ENCODE results near the gene SLC25A29. TPM values are rescaled to one million over a fixed set of nuclear protein-coding genes. Genes with fewer than 3 reads are reported as not detected.
"Not testable (repeated sequence)": the region's sequence is repeated elsewhere in the genome, so short reads cannot be mapped to it uniquely, and the experiment has no call there.

The SLC25A29 gene
- total RNA-seq, 1 donor from 2014 or later = 18.6 TPM

GRCh38 chr14:100297320-100298300 lies 8.6 kb downstream of the SLC25A29 start:
- ATAC-seq (peak; percentile 86), DNase-seq (ENCODE audit: missing footprints) (peak; percentile 89)
- intact Hi-C loops (cut with DNase I) = no loop called here

DNA sequence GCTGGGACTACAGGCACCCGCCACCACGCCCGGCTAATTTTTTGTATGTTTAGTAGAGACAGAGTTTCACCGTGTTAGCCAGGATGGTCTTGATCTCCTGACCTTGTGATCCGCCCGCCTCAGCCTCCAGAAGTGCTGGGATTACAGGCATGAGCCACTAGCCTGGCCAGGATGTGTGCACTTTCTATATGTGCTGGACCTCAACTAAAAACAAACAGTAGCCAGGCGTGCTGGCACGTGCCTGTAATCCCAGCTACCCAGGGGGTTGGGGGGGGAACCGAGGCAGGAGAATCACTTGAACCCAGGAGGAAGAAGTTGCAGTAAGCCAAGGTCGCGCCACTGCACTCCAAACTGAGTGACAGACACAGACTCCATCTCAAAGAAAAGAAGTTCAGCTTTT lies 9.5 kb downstream of the SLC25A29 start:
- intact Hi-C loops (cut with DNase I); ATAC-seq; DNase-seq (ENCODE audit: missing footprints): not testable (repeated sequence)

- DNase-seq (ENCODE audit: missing footprints) (no peak), ATAC-seq (no peak)
- intact Hi-C loops (cut with DNase I) = no loop called here
Measured at GRCh38 chr14:100296106-100296651, 10.1 kb downstream of the SLC25A29 start.

DNA sequence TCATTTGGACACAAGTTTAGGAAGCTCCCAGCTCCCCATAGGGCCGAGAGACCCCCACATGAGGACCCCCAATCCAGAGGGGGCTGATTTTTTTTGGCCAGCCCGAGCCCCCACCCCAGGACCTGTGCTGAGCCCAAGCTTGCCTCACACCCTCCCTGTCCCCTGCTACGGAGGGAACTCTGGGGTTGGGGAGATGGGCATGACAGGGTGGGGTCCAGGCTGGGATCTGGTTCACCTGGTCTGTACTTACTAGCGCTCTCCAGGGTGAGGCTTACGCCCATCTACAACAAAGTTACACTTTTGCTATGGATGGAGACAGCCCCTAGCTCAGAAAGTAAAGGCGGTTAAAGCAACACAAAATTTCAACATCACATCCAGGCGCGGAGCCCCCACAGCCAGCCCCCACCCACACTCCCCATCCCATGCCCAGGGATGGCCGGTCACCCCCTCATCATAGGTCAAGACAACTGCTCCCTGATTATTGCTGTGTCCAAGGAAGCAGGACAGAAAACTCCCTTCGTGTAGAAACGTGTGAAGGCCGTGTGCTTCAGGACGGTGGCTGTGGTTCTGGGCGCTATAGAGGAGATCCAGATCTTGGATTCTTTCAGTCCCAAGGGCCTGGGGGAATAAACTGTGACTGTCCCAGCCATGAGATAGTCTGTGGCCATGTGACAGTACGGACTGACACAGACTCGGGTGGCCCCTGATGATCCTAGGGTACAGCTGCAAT lies 10.7 kb downstream of the SLC25A29 start:
- intact Hi-C loops (cut with DNase I) = no loop called here
- no peak for ATAC-seq
- DNase-seq (ENCODE audit: missing footprints) = no peak

- intact Hi-C loops (cut with DNase I) = no loop called here
- no peak for DNase-seq (ENCODE audit: missing footprints)
- ATAC-seq = no peak
Measured at GRCh38 chr14:100294963-100295330, 11.3 kb downstream of the SLC25A29 start.

- ATAC-seq (peak; percentile 76), DNase-seq (ENCODE audit: missing footprints) (no peak)
- intact Hi-C loops (cut with DNase I) = no loop called here
Measured at GRCh38 chr14:100294213-100294962, 11.9 kb downstream of the SLC25A29 start.

DNA sequence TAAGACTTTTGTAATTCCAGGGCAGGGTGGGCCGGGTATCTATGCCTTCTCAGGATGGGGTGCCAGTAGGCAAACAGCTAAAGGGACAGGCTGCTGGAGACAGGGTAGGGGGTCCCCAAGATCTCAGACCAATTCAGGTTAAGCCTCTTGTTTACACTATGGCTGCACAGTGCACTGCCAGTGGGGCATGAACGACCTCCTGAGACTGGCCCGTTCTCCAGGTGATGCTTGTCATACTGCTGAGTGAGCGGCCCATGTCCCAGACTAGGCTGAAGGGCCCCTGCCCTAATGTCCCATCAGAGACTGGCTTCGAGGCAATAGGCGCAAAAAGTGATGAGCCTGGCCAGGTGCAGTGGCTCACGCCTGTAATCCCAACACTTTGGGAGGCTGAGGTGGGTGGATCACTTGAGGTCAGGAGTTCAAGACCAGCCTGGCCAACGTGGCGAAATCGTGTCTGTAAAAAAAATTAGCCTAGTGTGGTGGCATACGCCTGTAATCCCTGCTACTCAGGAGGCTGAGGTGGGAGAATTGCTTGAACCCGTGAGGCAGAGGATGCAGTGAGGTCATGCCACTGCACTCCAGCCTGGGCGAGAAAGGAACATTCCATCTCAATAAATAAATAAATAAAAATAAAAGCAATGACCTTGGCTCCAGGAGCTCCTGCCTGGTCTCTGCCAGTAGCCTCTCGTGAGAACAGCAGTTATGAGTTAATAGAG lies 12.6 kb downstream of the SLC25A29 start:
- ATAC-seq = no peak
- no peak for DNase-seq (ENCODE audit: missing footprints)
- intact Hi-C loops (cut with DNase I) = no loop called here

GRCh38 chr14:100292776-100293461 lies 13.3 kb downstream of the SLC25A29 start:
- intact Hi-C loops (cut with DNase I) = no loop called here
- DNase-seq (ENCODE audit: missing footprints) (no peak), ATAC-seq (no peak)

GRCh38 chr14:100292301-100292775 lies 13.9 kb downstream of the SLC25A29 start:
- intact Hi-C loops (cut with DNase I) = no loop called here
- ATAC-seq (no peak), DNase-seq (ENCODE audit: missing footprints) (no peak)

GRCh38 chr14:100291305-100292075 lies 14.8 kb downstream of the SLC25A29 start:
- no peak for DNase-seq (ENCODE audit: missing footprints)
- intact Hi-C loops (cut with DNase I) = no loop called here
- ATAC-seq = no peak

DNA sequence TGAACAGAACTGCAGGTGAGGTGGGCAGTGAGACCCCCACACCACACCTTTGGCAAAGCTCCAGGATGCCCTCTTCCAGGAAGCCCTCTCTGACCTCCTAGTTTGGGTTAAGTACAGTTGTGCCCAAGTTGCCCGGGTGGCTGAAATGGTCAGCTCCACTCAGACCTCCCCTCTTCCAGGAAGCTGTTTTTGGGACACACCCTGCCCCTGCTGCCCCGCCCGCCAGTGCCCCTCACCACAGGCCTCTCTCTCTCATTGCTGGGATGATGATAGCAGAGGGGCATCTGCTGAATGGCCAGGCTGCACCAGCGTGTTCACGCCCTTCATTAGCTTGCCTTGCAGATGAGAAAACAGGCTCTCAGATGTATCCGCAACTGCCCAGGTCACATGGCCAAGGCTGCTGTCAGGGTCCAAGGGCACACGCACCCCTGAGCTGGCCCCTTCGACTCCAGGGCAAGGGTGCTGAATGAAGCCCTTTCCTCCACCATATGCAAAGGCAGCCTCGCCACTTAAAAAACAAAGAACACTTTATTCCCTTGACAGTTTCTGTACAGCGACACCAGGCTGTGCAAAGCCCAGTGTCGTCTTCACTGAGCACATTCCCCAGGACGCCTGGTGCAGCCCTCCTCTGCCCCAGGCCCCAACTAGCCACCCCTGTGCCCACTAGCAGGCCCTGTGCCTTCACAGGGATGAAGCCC lies 15.5 kb downstream of the SLC25A29 start:
- intact Hi-C loops (cut with DNase I) = no loop called here
- no peak for DNase-seq (ENCODE audit: missing footprints)

DNA sequence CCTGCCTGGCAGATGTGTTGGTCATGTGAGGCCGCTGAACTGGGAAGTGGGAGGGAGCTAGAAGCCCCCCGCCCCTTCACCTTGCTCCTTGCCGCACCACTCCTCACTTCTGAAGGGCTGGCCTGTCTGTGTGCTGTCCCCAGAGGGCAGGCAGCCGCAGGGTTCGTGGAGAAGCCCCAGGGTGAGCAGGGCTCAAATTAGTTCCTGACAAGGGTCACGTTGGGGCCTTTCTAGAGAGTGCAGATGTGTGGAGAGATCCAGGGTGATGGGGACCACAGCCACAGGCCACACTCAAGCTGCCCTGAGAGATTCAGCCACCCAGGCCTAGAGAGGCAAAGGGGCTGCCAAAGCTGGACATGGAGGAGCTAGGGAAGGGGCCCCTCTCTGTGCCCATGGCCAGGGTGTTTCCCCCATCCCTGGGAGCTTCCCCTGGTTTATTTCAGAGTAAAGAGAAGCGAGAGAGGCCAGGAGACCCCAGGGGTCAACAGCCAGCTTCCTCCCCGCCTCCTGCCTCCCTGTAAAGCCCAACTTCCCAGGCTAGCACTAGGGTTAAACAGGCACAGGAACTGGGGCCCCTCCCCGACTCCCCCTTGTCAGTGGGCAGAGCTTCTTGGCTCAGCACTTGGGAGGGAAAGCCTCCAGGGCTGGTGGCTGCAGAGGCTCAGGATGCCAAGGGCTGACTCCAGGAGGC lies 16.2 kb downstream of the SLC25A29 start:
- intact Hi-C loops (cut with DNase I) = loop anchor here (5.0 kb wide), 1 partner anchor 87 kb away; the partner anchor contains the start of gene WDR25

More for the DNA sequence above, 15.5 kb downstream of the SLC25A29 start:
- ATAC-seq = no peak

GRCh38 chr14:100288382-100289185 lies 17.7 kb downstream of the SLC25A29 start:
- intact Hi-C loops (cut with DNase I) = loop anchor here (5.0 kb wide), 1 partner anchor 89 kb away; the partner anchor contains the start of gene WDR25
- no peak for ATAC-seq

More for the DNA sequence above, 16.2 kb downstream of the SLC25A29 start:
- ATAC-seq = no peak
- no peak for DNase-seq (ENCODE audit: missing footprints)

GRCh38 chr14:100287998-100288295 lies 18.3 kb downstream of the SLC25A29 start:
- not testable (repeated sequence) for ATAC-seq; DNase-seq (ENCODE audit: missing footprints)
- intact Hi-C loops (cut with DNase I) = loop anchor here (5.0 kb wide), 1 partner anchor 89 kb away; the partner anchor contains the start of gene WDR25

More at GRCh38 chr14:100288382-100289185, 17.7 kb downstream of the SLC25A29 start:
- DNase-seq (ENCODE audit: missing footprints) = no peak

All from Right ventricle myocardium inferior (tissue), 1 donor.